ENCODE results near the gene ZNF532.

GRCh38 chr18:58865701-58866065 lies 1.0 kb downstream of the ZNF532 start:
- TF ChIP-seq, protein P1, sequence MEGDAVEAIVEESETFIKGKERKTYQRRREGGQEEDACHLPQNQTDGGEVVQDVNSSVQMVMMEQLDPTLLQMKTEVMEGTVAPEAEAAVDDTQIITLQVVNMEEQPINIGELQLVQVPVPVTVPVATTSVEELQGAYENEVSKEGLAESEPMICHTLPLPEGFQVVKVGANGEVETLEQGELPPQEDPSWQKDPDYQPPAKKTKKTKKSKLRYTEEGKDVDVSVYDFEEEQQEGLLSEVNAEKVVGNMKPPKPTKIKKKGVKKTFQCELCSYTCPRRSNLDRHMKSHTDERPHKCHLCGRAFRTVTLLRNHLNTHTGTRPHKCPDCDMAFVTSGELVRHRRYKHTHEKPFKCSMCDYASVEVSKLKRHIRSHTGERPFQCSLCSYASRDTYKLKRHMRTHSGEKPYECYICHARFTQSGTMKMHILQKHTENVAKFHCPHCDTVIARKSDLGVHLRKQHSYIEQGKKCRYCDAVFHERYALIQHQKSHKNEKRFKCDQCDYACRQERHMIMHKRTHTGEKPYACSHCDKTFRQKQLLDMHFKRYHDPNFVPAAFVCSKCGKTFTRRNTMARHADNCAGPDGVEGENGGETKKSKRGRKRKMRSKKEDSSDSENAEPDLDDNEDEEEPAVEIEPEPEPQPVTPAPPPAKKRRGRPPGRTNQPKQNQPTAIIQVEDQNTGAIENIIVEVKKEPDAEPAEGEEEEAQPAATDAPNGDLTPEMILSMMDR (IDR thresholded peaks at IDR 0.05): no peak
- TF ChIP-seq POLR2AphosphoS5 (IDR thresholded peaks at IDR 0.05) (no peak), EP300 (IDR thresholded peaks at IDR 0.05; ENCODE audit: low read depth) (no peak)
